ENCODE measurements around the gene ZDBF2. TPM values are rescaled to one million over a fixed set of nuclear protein-coding genes. Genes with fewer than 3 reads are reported as not detected.

Gene ZDBF2
- total RNA-seq, 1 donor from 2014 or later: 9.3 TPM

GRCh38 chr2:206305523-206306245, 31.2 kb downstream of the ZDBF2 start:
- DNase-seq (ENCODE audit: low spot score): no peak
- Mint-ChIP-seq H3K4me3 (no peak overlapping the region), H3K27ac (no peak overlapping the region), H3K36me3 (ENCODE audit: low read depth) (peaks cover 14% of the 10 kb centered on the region), H3K4me1 (ENCODE audit: low read depth) (no peaks in the 10 kb centered on the region), H3K27me3 (ENCODE audit: insufficient read depth) (no peaks in the 10 kb centered on the region), H3K9me3 (peaks cover 11% of the 10 kb centered on the region)
- intact Hi-C loops (cut with micrococcal nuclease): no loop called here

GRCh38 chr2:206311026-206311425, 36.6 kb downstream of the ZDBF2 start:
- DNase-seq (ENCODE audit: low spot score): no peak
- Mint-ChIP-seq H3K27me3 (ENCODE audit: insufficient read depth) (no peaks in the 10 kb centered on the region), H3K9me3 (peaks cover 11% of the 10 kb centered on the region), H3K36me3 (ENCODE audit: low read depth) (peaks cover 5% of the 10 kb centered on the region), H3K4me1 (ENCODE audit: low read depth) (no peaks in the 10 kb centered on the region), H3K4me3 (no peak overlapping the region), H3K27ac (no peak overlapping the region)
- intact Hi-C loops (cut with micrococcal nuclease): no loop called here

- Mint-ChIP-seq H3K4me1 (ENCODE audit: low read depth) (no peaks in the 10 kb centered on the region), H3K9me3 (peaks cover 11% of the 10 kb centered on the region), H3K4me3 (no peak overlapping the region), H3K36me3 (ENCODE audit: low read depth) (no peaks in the 10 kb centered on the region), H3K27me3 (ENCODE audit: insufficient read depth) (no peaks in the 10 kb centered on the region), H3K27ac (no peak overlapping the region)
- DNase-seq (ENCODE audit: low spot score): no peak
- intact Hi-C loops (cut with micrococcal nuclease): no loop called here
Observed at GRCh38 chr2:206316141-206316540, 41.7 kb downstream of the ZDBF2 start.

GRCh38 chr2:206323033-206323432, 48.6 kb downstream of the ZDBF2 start:
- Mint-ChIP-seq H3K4me1 (ENCODE audit: low read depth) (no peaks in the 10 kb centered on the region), H3K27me3 (ENCODE audit: insufficient read depth) (no peaks in the 10 kb centered on the region), H3K9me3 (peaks cover 9% of the 10 kb centered on the region), H3K36me3 (ENCODE audit: low read depth) (no peaks in the 10 kb centered on the region), H3K4me3 (no peak overlapping the region), H3K27ac (no peak overlapping the region)
- DNase-seq (ENCODE audit: low spot score): no peak
- intact Hi-C loops (cut with micrococcal nuclease): no loop called here

- H3K36me3 Mint-ChIP-seq (ENCODE audit: low read depth): no peaks in the 10 kb centered on the region
- no peak overlapping the region for H3K4me3 Mint-ChIP-seq
- peaks cover 8% of the 10 kb centered on the region for H3K9me3 Mint-ChIP-seq
- no peaks in the 10 kb centered on the region for H3K27me3 Mint-ChIP-seq (ENCODE audit: insufficient read depth)
- intact Hi-C loops (cut with micrococcal nuclease): no loop called here
- H3K4me1 Mint-ChIP-seq (ENCODE audit: low read depth): no peaks in the 10 kb centered on the region
- DNase-seq (ENCODE audit: low spot score): no peak
- no peak overlapping the region for H3K27ac Mint-ChIP-seq
Observed at GRCh38 chr2:206323486-206323885, 49.0 kb downstream of the ZDBF2 start.

GRCh38 chr2:206324869-206325268, 50.4 kb downstream of the ZDBF2 start:
- Mint-ChIP-seq H3K27ac (no peak overlapping the region), H3K36me3 (ENCODE audit: low read depth) (no peaks in the 10 kb centered on the region), H3K4me3 (no peak overlapping the region), H3K9me3 (peaks cover 3% of the 10 kb centered on the region), H3K4me1 (ENCODE audit: low read depth) (no peaks in the 10 kb centered on the region), H3K27me3 (ENCODE audit: insufficient read depth) (peaks cover 2% of the 10 kb centered on the region)
- intact Hi-C loops (cut with micrococcal nuclease): no loop called here
- DNase-seq (ENCODE audit: low spot score): no peak

- Mint-ChIP-seq H3K4me1 (ENCODE audit: low read depth) (no peaks in the 10 kb centered on the region), H3K27me3 (ENCODE audit: insufficient read depth) (peaks cover 2% of the 10 kb centered on the region), H3K4me3 (no peak overlapping the region), H3K9me3 (no peaks in the 10 kb centered on the region), H3K36me3 (ENCODE audit: low read depth) (no peaks in the 10 kb centered on the region), H3K27ac (no peak overlapping the region)
- no peak for DNase-seq (ENCODE audit: low spot score)
- intact Hi-C loops (cut with micrococcal nuclease): no loop called here
Observed at GRCh38 chr2:206328974-206329373, 54.5 kb downstream of the ZDBF2 start.

- Mint-ChIP-seq H3K4me1 (ENCODE audit: low read depth) (no peaks in the 10 kb centered on the region), H3K4me3 (no peak overlapping the region), H3K9me3 (no peaks in the 10 kb centered on the region), H3K36me3 (ENCODE audit: low read depth) (no peaks in the 10 kb centered on the region), H3K27ac (no peak overlapping the region), H3K27me3 (ENCODE audit: insufficient read depth) (no peaks in the 10 kb centered on the region)
- intact Hi-C loops (cut with micrococcal nuclease): no loop called here
- no peak for DNase-seq (ENCODE audit: low spot score)
Observed at GRCh38 chr2:206336861-206337260, 62.4 kb downstream of the ZDBF2 start.

GRCh38 chr2:206337956-206338355, 63.5 kb downstream of the ZDBF2 start:
- no peak for DNase-seq (ENCODE audit: low spot score)
- H3K4me3 Mint-ChIP-seq: no peak overlapping the region
- H3K36me3 Mint-ChIP-seq (ENCODE audit: low read depth): no peaks in the 10 kb centered on the region
- H3K4me1 Mint-ChIP-seq (ENCODE audit: low read depth): no peaks in the 10 kb centered on the region
- H3K27ac Mint-ChIP-seq: no peak overlapping the region
- H3K9me3 Mint-ChIP-seq: no peaks in the 10 kb centered on the region
- no peaks in the 10 kb centered on the region for H3K27me3 Mint-ChIP-seq (ENCODE audit: insufficient read depth)
- intact Hi-C loops (cut with micrococcal nuclease): no loop called here

- Mint-ChIP-seq H3K36me3 (ENCODE audit: low read depth) (no peaks in the 10 kb centered on the region), H3K9me3 (no peaks in the 10 kb centered on the region), H3K4me3 (no peak overlapping the region), H3K27me3 (ENCODE audit: insufficient read depth) (no peaks in the 10 kb centered on the region), H3K27ac (no peak overlapping the region), H3K4me1 (ENCODE audit: low read depth) (no peaks in the 10 kb centered on the region)
- no peak for DNase-seq (ENCODE audit: low spot score)
- intact Hi-C loops (cut with micrococcal nuclease): no loop called here
Observed at GRCh38 chr2:206341396-206341795, 66.9 kb downstream of the ZDBF2 start.

GRCh38 chr2:206343144-206343543, 68.7 kb downstream of the ZDBF2 start:
- intact Hi-C loops (cut with micrococcal nuclease): no loop called here

GRCh38 chr2:206343816-206344215, 69.4 kb downstream of the ZDBF2 start:
- Mint-ChIP-seq H3K27ac (no peak overlapping the region), H3K27me3 (ENCODE audit: insufficient read depth) (peaks cover 2% of the 10 kb centered on the region), H3K9me3 (no peaks in the 10 kb centered on the region), H3K4me1 (ENCODE audit: low read depth) (no peaks in the 10 kb centered on the region), H3K4me3 (no peak overlapping the region), H3K36me3 (ENCODE audit: low read depth) (no peaks in the 10 kb centered on the region)
- intact Hi-C loops (cut with micrococcal nuclease): no loop called here
- no peak for DNase-seq (ENCODE audit: low spot score)

More at GRCh38 chr2:206343144-206343543, 68.7 kb downstream of the ZDBF2 start:
- Mint-ChIP-seq H3K36me3 (ENCODE audit: low read depth) (no peaks in the 10 kb centered on the region), H3K27me3 (ENCODE audit: insufficient read depth) (peaks cover under 1% of the 10 kb centered on the region), H3K9me3 (no peaks in the 10 kb centered on the region), H3K4me1 (ENCODE audit: low read depth) (no peaks in the 10 kb centered on the region), H3K27ac (no peak overlapping the region), H3K4me3 (no peak overlapping the region)
- no peak for DNase-seq (ENCODE audit: low spot score)

GRCh38 chr2:206345606-206346005, 71.1 kb downstream of the ZDBF2 start:
- DNase-seq (ENCODE audit: low spot score): no peak
- intact Hi-C loops (cut with micrococcal nuclease): no loop called here
- no peak overlapping the region for H3K27ac Mint-ChIP-seq
- peaks cover 5% of the 10 kb centered on the region for H3K27me3 Mint-ChIP-seq (ENCODE audit: insufficient read depth)
- no peaks in the 10 kb centered on the region for H3K9me3 Mint-ChIP-seq
- H3K4me3 Mint-ChIP-seq: no peak overlapping the region
- no peaks in the 10 kb centered on the region for H3K36me3 Mint-ChIP-seq (ENCODE audit: low read depth)
- no peaks in the 10 kb centered on the region for H3K4me1 Mint-ChIP-seq (ENCODE audit: low read depth)

GRCh38 chr2:206349375-206349774, 74.9 kb downstream of the ZDBF2 start:
- H3K4me1 Mint-ChIP-seq (ENCODE audit: low read depth): no peaks in the 10 kb centered on the region

More at GRCh38 chr2:206349375-206349774, 74.9 kb downstream of the ZDBF2 start:
- DNase-seq (ENCODE audit: low spot score): no peak
- peaks cover 5% of the 10 kb centered on the region for H3K27me3 Mint-ChIP-seq (ENCODE audit: insufficient read depth)
- intact Hi-C loops (cut with micrococcal nuclease): no loop called here
- H3K27ac Mint-ChIP-seq: no peak overlapping the region
- no peak overlapping the region for H3K4me3 Mint-ChIP-seq
- H3K9me3 Mint-ChIP-seq: no peaks in the 10 kb centered on the region
- H3K36me3 Mint-ChIP-seq (ENCODE audit: low read depth): no peaks in the 10 kb centered on the region

Measured in activated T-helper 1 cell treated with anti-CD3 and anti-CD28 coated beads, Interleukin-12 subunit alpha, Interleukin-12 subunit beta, Interleukin-2, Interleukin-4 antibody, amounts not matched to agents 30 ng/mL and 10 ng/mL and 1 ng/mL, durations not matched to agents 14 hours and 24 hours and 36 hours (primary cell).